ENCODE data around the gene GRXCR2. TPM values are rescaled to one million over a fixed set of nuclear protein-coding genes. Genes with fewer than 3 reads are reported as not detected.

The GRXCR2 gene
- total and polyA plus RNA-seq, 12 donors: 0.60 to 15.1 (median 1.7) TPM; not detected in 2

GRCh38 chr5:145887976-145888574, 15.3 kb upstream of the GRXCR2 start:
- Histone ChIP-seq H3K27ac (no peak overlapping the region), H3K27me3 (no peaks in the 10 kb centered on the region), H3K4me1 (no peaks in the 10 kb centered on the region), H3K9me3 (peaks cover 0 to 19% (median 2%) of the 10 kb centered on the region in 11 donors), H3K36me3 (no peaks in the 10 kb centered on the region), H3K4me3 (no peak overlapping the region)
- intact Hi-C loops (cut with DNase I): no loop called here
- TF ChIP-seq, protein P1, sequence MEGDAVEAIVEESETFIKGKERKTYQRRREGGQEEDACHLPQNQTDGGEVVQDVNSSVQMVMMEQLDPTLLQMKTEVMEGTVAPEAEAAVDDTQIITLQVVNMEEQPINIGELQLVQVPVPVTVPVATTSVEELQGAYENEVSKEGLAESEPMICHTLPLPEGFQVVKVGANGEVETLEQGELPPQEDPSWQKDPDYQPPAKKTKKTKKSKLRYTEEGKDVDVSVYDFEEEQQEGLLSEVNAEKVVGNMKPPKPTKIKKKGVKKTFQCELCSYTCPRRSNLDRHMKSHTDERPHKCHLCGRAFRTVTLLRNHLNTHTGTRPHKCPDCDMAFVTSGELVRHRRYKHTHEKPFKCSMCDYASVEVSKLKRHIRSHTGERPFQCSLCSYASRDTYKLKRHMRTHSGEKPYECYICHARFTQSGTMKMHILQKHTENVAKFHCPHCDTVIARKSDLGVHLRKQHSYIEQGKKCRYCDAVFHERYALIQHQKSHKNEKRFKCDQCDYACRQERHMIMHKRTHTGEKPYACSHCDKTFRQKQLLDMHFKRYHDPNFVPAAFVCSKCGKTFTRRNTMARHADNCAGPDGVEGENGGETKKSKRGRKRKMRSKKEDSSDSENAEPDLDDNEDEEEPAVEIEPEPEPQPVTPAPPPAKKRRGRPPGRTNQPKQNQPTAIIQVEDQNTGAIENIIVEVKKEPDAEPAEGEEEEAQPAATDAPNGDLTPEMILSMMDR (IDR thresholded peaks at IDR 0.05): peak in 8 of 9 donors; percentile 19 to 64 (median 56)
- DNase-seq: peak in 1 of 2 donors; percentile 7
- peak in 1 of 8 donors; percentile 63 for ATAC-seq
- WGBS, 2 donors: 73 to 78% methylated on average over 5 of the region's 5 CpGs

- Histone ChIP-seq H3K27ac (no peak overlapping the region), H3K27me3 (no peaks in the 10 kb centered on the region), H3K9me3 (peaks cover 0 to 23% (median 2%) of the 10 kb centered on the region in 11 donors), H3K36me3 (no peaks in the 10 kb centered on the region), H3K4me1 (no peaks in the 10 kb centered on the region), H3K4me3 (no peak overlapping the region)
- no peak for DNase-seq
- no peak for ATAC-seq
- TF ChIP-seq, protein P1 (IDR thresholded peaks at IDR 0.05): no peak
- intact Hi-C loops (cut with DNase I): no loop called here
- WGBS, 2 donors: 82 to 84% methylated on average over 3 of the region's 3 CpGs
These were observed 14.4 kb upstream of the GRXCR2 start for GRCh38 chr5:145887217-145887616.

DNA sequence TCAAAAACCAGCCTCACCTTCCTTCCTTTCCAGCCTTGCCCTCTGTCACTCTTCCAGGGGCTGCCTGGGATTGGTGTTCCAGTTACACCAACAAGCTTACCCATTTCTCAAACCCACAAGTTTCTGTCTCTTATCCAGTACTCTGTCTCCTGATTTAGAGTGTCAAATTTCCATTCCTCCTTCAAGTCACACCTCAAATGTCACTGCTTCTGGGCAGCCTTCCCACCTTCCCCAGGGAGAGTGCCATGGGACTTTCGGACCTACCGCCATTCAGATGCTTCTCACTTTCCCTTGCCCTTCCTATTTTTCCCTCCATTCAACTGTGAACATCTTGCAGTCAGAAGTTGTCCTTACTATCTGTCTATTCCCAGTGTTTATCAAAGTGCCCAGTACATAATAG, 2.0 kb upstream of the GRXCR2 start:
- TF ChIP-seq, protein P1 (IDR thresholded peaks at IDR 0.05): no peak
- Histone ChIP-seq H3K36me3 (no peaks in the 10 kb centered on the region), H3K9me3 (peaks cover 0 to 6% (median 0%) of the 10 kb centered on the region in 11 donors), H3K4me3 (no peak overlapping the region), H3K27me3 (no peaks in the 10 kb centered on the region), H3K27ac (no peak overlapping the region), H3K4me1 (no peaks in the 10 kb centered on the region)
- DNase-seq (no peak), ATAC-seq (peak in 1 of 8 donors; percentile 59)
- intact Hi-C loops (cut with DNase I): no loop called here
- WGBS, 2 donors: 75 to 87% methylated on average over 2 of the region's 2 CpGs

- TF ChIP-seq, protein P1 (IDR thresholded peaks at IDR 0.05): no peak
- Histone ChIP-seq H3K4me3 (no peak overlapping the region), H3K9me3 (no peaks in the 10 kb centered on the region), H3K36me3 (no peaks in the 10 kb centered on the region), H3K27ac (no peak overlapping the region), H3K27me3 (no peaks in the 10 kb centered on the region), H3K4me1 (no peaks in the 10 kb centered on the region)
- intact Hi-C loops (cut with DNase I): no loop called here
- 79 to 81% methylated on average over 8 of the region's 8 CpGs for WGBS, 2 donors
- DNase-seq (no peak), ATAC-seq (no peak)
These were observed 328 bp downstream of the GRXCR2 start for GRCh38 chr5:145872486-145872885.

Data from heart right ventricle (tissue), 16 donors.